HCT116 (cell line): ENCODE measurements around the gene HOXD1.

Experiments used
- EGR1 ChIP-seq: IDR thresholded peaks from 2 replicates; pipeline ENCODE4 v1.6.1; 2012; ENCODE audit warnings: low read depth
- EZH2 ChIP-seq: fragments of 200-600 bp; sonication (generic); IDR thresholded peaks from 2 replicates; pipeline ENCODE4 v1.6.1; 2017; ENCODE audit warnings: antibody characterized with exemption, mixed run types
- POLR2A ChIP-seq: IDR thresholded peaks from 2 replicates; pipeline ENCODE4 v1.7.0; 2011; ENCODE audit warnings: borderline replicate concordance; ENCODE audit not compliant: insufficient read depth, insufficient read length; ENCODE audit errors: extremely low read depth
- RAD21 ChIP-seq: IDR thresholded peaks from 2 replicates; pipeline ENCODE4 v1.6.1; 2012; ENCODE audit warnings: low read depth, mild to moderate bottlenecking
- SP1 ChIP-seq: IDR thresholded peaks from 2 replicates; pipeline ENCODE4 v1.6.1; 2012; ENCODE audit warnings: low read depth
- SRF ChIP-seq: IDR thresholded peaks from 2 replicates; pipeline ENCODE4 v1.6.1; 2012; ENCODE audit warnings: low read depth
- TF ChIP-seq, protein P1 (sequence below), 3 experiments: fragments of 200-600 bp in 1 of 3; sonication (generic) in 1 of 3; IDR thresholded peaks in 2 of 3; conservative IDR thresholded peaks in 1 of 3; 2 replicates each; pipeline ENCODE4 v1.5.1; 2012 to 2017; ENCODE audit warnings: low read depth in 2 of 3, low read length in 2 of 3, antibody characterized with exemption in 1 of 3, borderline replicate concordance in 1 of 3, control low read depth in 1 of 3, mild to moderate bottlenecking in 1 of 3, mixed read lengths in 1 of 3, mixed run types in 1 of 3, moderate library complexity in 1 of 3; ENCODE audit not compliant: insufficient read depth in 1 of 3

DNA sequence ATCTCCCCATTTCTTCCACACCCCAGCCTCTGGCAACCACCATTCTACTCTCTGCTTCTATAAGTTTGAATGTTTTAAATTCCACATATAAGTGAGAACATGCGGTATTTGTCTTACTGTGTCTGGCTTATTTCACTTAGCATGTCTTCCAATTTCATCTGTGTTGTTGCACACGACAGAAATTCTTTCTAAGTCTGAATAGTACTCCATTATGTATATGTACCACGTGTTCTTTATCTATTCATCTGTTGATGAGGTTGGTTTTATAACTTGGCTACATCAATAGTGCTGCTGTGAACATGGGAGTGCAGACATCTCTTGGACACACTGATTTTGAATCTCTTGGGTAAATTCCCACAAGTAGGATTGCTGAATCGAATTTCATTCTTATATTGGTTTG is 49.0 kb downstream of the HOXD1 start:
- TF ChIP-seq, protein P1, sequence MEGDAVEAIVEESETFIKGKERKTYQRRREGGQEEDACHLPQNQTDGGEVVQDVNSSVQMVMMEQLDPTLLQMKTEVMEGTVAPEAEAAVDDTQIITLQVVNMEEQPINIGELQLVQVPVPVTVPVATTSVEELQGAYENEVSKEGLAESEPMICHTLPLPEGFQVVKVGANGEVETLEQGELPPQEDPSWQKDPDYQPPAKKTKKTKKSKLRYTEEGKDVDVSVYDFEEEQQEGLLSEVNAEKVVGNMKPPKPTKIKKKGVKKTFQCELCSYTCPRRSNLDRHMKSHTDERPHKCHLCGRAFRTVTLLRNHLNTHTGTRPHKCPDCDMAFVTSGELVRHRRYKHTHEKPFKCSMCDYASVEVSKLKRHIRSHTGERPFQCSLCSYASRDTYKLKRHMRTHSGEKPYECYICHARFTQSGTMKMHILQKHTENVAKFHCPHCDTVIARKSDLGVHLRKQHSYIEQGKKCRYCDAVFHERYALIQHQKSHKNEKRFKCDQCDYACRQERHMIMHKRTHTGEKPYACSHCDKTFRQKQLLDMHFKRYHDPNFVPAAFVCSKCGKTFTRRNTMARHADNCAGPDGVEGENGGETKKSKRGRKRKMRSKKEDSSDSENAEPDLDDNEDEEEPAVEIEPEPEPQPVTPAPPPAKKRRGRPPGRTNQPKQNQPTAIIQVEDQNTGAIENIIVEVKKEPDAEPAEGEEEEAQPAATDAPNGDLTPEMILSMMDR (IDR thresholded peaks at IDR 0.05 in 2 of 3, conservative IDR thresholded peaks at IDR 0.05 in 1 of 3; ENCODE audit: borderline replicate concordance in 1 of 3, insufficient read depth in 1 of 3, low read depth in 2 of 3, low read length in 2 of 3) = no peak
- TF ChIP-seq EZH2 = no peak
- no peak for TF ChIP-seq POLR2A
- no peak for TF ChIP-seq RAD21
- TF ChIP-seq SP1 = no peak
- no peak for TF ChIP-seq EGR1
- TF ChIP-seq SRF = no peak
